Brain microvascular endothelial cell (primary cell): ENCODE measurements around the gene SMTNL1.

Experiments
- DNase-seq: peaks from one replicate; pipeline ENCODE4 v3.0.0-alpha.2; 2020
- H3K27ac ChIP-seq: fragments of 250-450 bp; sonication (Bioruptor Pico); 2 replicates; pipeline ENCODE4 v1.5.1; 2020; ENCODE audit warnings: mild to moderate bottlenecking, moderate library complexity
- H3K27me3 ChIP-seq: fragments of 250-450 bp; sonication (Bioruptor Pico); replicated peaks from 2 replicates; pipeline ENCODE4 v1.5.1; 2020; ENCODE audit warnings: mild to moderate bottlenecking
- H3K36me3 ChIP-seq: fragments of 250-450 bp; sonication (Bioruptor Pico); replicated peaks from 2 replicates; pipeline ENCODE4 v1.5.1; 2020; ENCODE audit warnings: mild to moderate bottlenecking
- H3K4me3 ChIP-seq: 2 replicates; pipeline ENCODE4 v1.5.1; 2011; ENCODE audit warnings: low read depth, mild to moderate bottlenecking, control low read depth, low read length, moderate library complexity
- in situ Hi-C: cut with HindIII; loops from 2 replicates; pipeline ENCODE4 v1.10.0; 2017; ENCODE audit warnings: low sequenced_read_pairs, low pct_ligation_motif_present
- TF ChIP-seq, protein P1 (sequence below): IDR thresholded peaks from 2 replicates; pipeline ENCODE4 v1.5.1; 2011; ENCODE audit warnings: low read depth, mild to moderate bottlenecking, moderate library complexity, low read length, control low read depth, inconsistent platforms; ENCODE audit errors: missing control alignments

The SMTNL1 gene, protein sequence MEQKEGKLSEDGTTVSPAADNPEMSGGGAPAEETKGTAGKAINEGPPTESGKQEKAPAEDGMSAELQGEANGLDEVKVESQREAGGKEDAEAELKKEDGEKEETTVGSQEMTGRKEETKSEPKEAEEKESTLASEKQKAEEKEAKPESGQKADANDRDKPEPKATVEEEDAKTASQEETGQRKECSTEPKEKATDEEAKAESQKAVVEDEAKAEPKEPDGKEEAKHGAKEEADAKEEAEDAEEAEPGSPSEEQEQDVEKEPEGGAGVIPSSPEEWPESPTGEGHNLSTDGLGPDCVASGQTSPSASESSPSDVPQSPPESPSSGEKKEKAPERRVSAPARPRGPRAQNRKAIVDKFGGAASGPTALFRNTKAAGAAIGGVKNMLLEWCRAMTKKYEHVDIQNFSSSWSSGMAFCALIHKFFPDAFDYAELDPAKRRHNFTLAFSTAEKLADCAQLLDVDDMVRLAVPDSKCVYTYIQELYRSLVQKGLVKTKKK

DNA sequence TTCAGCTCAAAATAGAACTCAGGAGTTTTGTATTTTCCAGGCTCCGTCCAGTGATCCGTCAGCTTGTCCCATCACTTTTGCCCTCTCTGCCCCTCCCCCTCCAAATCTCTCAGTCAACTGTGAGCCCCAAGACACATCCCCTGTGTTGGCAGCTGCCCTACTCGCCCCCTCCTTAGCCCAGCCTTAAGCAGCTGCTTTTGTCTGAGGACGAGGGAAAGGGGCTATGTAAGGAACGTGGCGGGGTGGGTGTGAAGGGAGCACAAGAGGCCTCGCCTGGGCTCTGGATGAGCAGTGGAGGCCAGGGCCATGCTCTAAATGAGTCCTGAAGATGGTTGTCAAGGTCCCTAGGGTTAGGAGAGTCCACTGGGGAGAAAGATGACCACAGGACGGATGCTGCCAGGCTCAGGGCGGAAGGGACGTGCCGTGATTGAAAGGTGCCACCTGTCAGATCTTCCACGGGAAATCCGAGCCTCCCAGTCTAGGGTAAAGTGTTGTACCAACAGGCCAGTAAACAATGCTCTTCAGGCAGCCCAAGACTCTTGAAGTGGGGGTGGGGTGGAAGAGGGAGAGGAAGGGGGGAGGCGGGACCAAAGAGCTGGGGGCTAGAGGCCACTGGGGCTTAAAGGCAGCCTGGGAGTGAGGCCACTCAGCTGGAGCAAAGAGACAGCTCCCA is at the start of gene SMTNL1:
TSS of gene SMTNL1 (plus strand) at position 649 of the 673 bp plus-strand sequence. CDS start 5,048 bp downstream, outside the sequence.
- Histone ChIP-seq H3K36me3 (no peaks in the 10 kb centered on the region), H3K27me3 (no peaks in the 10 kb centered on the region), H3K27ac (no peak within 1 kb of the TSS), H3K4me3 (no peak within 1 kb of the TSS)
- TF ChIP-seq, protein P1, sequence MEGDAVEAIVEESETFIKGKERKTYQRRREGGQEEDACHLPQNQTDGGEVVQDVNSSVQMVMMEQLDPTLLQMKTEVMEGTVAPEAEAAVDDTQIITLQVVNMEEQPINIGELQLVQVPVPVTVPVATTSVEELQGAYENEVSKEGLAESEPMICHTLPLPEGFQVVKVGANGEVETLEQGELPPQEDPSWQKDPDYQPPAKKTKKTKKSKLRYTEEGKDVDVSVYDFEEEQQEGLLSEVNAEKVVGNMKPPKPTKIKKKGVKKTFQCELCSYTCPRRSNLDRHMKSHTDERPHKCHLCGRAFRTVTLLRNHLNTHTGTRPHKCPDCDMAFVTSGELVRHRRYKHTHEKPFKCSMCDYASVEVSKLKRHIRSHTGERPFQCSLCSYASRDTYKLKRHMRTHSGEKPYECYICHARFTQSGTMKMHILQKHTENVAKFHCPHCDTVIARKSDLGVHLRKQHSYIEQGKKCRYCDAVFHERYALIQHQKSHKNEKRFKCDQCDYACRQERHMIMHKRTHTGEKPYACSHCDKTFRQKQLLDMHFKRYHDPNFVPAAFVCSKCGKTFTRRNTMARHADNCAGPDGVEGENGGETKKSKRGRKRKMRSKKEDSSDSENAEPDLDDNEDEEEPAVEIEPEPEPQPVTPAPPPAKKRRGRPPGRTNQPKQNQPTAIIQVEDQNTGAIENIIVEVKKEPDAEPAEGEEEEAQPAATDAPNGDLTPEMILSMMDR, result no peak
- no peak for DNase-seq
- in situ Hi-C loops, result no loop called here

DNA sequence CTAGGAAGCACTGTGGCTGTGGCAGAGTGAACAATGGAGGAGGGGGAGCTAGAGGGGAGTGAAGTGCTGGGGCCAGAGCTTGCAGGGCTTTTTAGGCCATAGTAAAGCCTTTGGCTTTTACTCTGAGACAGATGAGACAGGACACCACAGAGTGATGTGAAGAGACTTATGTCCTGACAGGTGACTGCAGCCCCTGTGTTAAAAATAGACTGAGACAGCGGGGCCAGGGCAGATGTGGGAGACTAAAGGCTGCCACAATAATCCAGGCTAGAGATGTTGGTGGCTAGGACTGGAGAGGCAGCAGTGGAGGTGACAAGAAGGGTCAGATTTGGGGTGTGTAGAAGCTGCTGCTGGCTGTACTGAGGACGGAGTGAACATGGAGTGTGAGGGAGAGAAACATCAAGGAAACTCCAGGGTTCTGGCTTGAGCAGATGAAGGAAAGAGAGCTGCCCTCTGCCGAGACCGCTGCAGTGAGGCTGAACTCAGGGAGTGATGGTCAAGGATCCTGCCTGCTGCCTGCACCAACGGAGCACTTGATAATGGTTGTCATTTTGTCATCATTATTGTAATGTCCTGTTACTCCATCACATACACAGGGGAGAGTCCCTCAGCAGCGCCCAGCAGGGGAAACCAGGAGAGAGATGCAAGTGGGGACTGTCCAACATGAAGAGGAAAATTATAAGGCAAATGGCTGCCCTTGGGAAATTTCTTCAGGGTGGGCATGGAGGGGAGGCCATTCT is 49.3 kb upstream of the SMTNL1 start:
- no peak for DNase-seq
- TF ChIP-seq, protein P1, result no peak
- no peaks in the 10 kb centered on the region for H3K36me3 ChIP-seq
- in situ Hi-C loops, result no loop called here
- no peaks in the 10 kb centered on the region for H3K27me3 ChIP-seq
- no peak overlapping the region for H3K4me3 ChIP-seq
- no peak overlapping the region for H3K27ac ChIP-seq

DNA sequence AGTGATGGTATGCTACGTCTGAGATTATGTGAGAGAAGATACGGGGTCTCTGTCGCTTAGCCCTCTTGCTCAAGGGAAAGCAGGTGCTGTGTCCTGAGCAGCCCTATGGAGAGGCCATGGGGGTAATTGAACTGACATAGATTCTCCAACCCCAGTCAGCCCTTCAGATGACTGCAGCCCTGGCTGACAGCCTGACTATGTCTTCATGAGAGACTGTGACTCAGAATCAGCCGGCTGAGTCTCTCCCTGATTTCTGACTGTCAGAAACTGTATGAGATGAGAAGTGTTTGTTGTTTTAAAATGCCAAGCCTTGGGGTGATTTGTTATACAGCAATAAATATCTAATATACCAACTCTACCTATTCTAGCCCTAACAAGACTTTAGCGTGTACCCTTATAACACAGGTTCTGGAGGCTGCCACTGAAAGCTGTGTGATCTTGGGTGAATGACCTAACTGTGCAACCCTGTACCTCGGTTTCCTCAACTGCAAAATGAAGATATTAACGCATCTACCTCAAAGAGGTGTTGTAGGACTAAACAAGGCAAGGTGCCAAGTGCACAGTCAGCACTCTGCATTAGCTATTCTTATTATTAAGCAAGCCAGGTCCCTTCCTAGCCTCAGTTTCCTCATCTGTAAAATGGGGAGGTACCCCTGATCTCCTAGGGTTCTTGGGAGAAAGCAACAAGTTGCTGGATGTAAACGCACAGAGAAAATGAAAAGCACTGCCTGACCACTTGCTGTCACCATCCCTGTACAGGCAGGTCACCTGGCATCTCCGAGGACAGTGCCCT is 46.7 kb upstream of the SMTNL1 start:
- Histone ChIP-seq H3K36me3 (no peaks in the 10 kb centered on the region), H3K27me3 (no peaks in the 10 kb centered on the region), H3K27ac (no peak overlapping the region), H3K4me3 (no peak overlapping the region)
- peak; percentile 34 for DNase-seq
- in situ Hi-C loops, result no loop called here
- TF ChIP-seq, protein P1, result no peak

DNA sequence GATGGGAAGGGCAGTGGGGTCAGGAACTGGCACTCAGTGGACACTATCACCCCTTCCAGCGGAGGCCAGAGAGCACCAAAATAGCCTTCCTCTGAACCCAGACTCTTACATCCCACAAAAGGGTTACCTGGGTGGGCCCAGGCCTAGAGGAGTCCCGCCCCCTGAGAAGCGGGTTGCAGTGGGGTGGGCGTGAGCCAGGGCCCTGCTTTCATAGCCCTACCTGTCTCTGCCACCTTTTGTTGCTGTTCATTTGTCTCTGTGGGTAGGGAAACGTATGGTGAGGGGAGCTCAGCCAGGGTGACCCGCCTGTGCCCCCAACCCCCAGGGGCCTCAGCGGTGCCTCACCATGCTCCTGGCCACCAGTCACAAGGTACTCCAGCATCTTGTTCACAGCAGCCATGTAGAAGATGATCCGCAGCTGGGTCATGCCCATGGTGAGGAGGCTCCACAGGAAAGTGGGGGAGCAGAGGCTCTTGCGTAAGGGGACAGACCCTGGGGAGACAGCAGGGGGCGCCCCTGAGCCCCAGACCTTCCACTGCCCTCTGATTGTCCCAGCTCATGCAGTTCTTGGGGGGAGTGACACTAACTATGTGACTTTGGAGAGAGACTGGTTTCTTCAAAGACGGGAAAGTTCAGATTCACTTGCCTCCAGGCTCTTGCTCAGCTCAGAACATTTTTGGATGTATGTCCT is 45.9 kb upstream of the SMTNL1 start:
- no peak overlapping the region for H3K4me3 ChIP-seq
- in situ Hi-C loops, result no loop called here
- no peaks in the 10 kb centered on the region for H3K27me3 ChIP-seq
- TF ChIP-seq, protein P1, result peak; percentile 82
- DNase-seq, result peak; percentile 6
- no peaks in the 10 kb centered on the region for H3K36me3 ChIP-seq
- H3K27ac ChIP-seq, result no peak overlapping the region
